SK-N-SH treated with all-trans-retinoic acid at 6 μM for 48 hours (cell line): ENCODE measurements around the gene CTRB1.

ENCODE experiments used
- BACH2 ChIP-seq: fragments of 250-450 bp; sonication (Bioruptor Pico); IDR thresholded peaks from 2 replicates; pipeline ENCODE4 v1.9.0; 2021; ENCODE audit warnings: mild to moderate bottlenecking, borderline replicate concordance
- CREB5 ChIP-seq: fragments of 250-450 bp; sonication (Bioruptor Pico); IDR thresholded peaks from 2 replicates; pipeline ENCODE4 v1.5.1; 2020; ENCODE audit warnings: low read depth, mild to moderate bottlenecking, moderate library complexity
- ESRRG ChIP-seq: fragments of 250-450 bp; sonication (Bioruptor Pico); IDR thresholded peaks from 2 replicates; pipeline ENCODE4 v1.6.1; 2021; ENCODE audit warnings: mild to moderate bottlenecking
- GLIS3 ChIP-seq: fragments of 250-450 bp; sonication (Bioruptor Pico); IDR thresholded peaks from 2 replicates; pipeline ENCODE4 v1.5.0; 2020; ENCODE audit warnings: mild to moderate bottlenecking, moderate library complexity
- PPARA ChIP-seq: fragments of 250-450 bp; sonication (Bioruptor Pico); IDR thresholded peaks from 2 replicates; pipeline ENCODE4 v1.5.0; 2020; ENCODE audit warnings: mild to moderate bottlenecking, borderline replicate concordance
- TSHZ2 ChIP-seq: fragments of 250-450 bp; sonication (Bioruptor Pico); IDR thresholded peaks from 2 replicates; pipeline ENCODE4 v1.5.0; 2020; ENCODE audit warnings: mild to moderate bottlenecking, moderate library complexity
- ZC3H10 ChIP-seq: fragments of 250-450 bp; sonication (Bioruptor Pico); IDR thresholded peaks from 2 replicates; pipeline ENCODE4 v1.5.1; 2021; ENCODE audit warnings: mild to moderate bottlenecking, moderate library complexity
- ZFP3 ChIP-seq: fragments of 250-450 bp; sonication (Bioruptor Pico); IDR thresholded peaks from 2 replicates; pipeline ENCODE4 v1.5.0; 2020; ENCODE audit warnings: mild to moderate bottlenecking, moderate library complexity
- ZNF70 ChIP-seq: fragments of 450-650 bp; formaldehyde crosslinking; IDR thresholded peaks from 2 replicates; pipeline ENCODE4 v1.5.0; 2020; ENCODE audit warnings: mild to moderate bottlenecking, moderate library complexity
- TF ChIP-seq, protein P1 (sequence below): fragments of 250-450 bp; sonication (Bioruptor Pico); IDR thresholded peaks from 2 replicates; pipeline ENCODE4 v1.8.0; 2021; ENCODE audit warnings: low read depth, mild to moderate bottlenecking, moderate library complexity, borderline replicate concordance

DNA sequence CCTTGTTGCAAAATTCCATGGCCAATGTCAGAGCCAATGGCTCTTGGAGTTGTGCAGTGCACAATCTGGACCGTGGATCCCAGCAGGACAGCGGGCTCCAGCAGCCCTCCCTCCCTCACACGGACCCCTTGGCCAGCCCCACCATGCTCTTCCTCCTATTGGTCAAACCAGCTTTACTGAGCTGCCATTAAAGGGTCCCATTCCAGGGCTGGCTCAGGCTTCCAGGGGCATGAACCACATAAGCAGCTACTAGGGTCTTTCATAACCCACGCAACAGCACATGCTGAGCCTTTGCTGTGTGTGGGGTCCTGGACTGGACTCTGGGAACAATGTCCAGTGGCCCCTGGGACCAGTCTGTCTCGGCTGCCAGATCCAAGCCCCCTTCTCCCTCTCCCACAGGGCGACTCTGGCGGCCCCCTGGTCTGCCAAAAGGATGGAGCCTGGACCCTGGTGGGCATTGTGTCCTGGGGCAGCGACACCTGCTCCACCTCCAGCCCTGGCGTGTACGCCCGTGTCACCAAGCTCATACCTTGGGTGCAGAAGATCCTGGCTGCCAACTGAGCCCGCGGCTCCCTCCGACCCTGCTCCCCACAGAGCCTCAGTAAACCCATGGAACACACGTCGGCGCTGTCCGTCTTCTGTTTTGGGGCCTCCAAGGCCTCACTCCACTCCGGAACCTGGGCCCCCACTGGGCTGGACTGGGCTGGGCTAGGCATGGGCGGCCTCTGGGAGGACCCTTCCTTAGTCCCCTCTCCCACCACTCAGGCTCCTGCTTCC, 5.7 kb downstream of the CTRB1 start:
- TF ChIP-seq, protein P1, sequence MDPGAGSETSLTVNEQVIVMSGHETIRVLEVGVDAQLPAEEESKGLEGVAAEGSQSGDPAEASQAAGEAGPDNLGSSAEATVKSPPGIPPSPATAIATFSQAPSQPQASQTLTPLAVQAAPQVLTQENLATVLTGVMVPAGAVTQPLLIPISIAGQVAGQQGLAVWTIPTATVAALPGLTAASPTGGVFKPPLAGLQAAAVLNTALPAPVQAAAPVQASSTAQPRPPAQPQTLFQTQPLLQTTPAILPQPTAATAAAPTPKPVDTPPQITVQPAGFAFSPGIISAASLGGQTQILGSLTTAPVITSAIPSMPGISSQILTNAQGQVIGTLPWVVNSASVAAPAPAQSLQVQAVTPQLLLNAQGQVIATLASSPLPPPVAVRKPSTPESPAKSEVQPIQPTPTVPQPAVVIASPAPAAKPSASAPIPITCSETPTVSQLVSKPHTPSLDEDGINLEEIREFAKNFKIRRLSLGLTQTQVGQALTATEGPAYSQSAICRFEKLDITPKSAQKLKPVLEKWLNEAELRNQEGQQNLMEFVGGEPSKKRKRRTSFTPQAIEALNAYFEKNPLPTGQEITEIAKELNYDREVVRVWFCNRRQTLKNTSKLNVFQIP (CRISPR knock-in tag) = no peak
- TF ChIP-seq BACH2 (CRISPR knock-in tag) (no peak), CREB5 (CRISPR knock-in tag) (no peak), ZFP3 (no peak), ZC3H10 (CRISPR knock-in tag) (no peak), TSHZ2 (CRISPR knock-in tag) (no peak), ESRRG (CRISPR knock-in tag) (no peak), GLIS3 (no peak), ZNF70 (CRISPR knock-in tag) (no peak), PPARA (no peak)
